ENCODE measurements around the gene FASTK. TPM values are rescaled to one million over a fixed set of nuclear protein-coding genes. Genes with fewer than 3 reads are reported as not detected.

FASTK gene
- total RNA-seq, 1 donor from 2014 or later: 81.9 TPM

DNA sequence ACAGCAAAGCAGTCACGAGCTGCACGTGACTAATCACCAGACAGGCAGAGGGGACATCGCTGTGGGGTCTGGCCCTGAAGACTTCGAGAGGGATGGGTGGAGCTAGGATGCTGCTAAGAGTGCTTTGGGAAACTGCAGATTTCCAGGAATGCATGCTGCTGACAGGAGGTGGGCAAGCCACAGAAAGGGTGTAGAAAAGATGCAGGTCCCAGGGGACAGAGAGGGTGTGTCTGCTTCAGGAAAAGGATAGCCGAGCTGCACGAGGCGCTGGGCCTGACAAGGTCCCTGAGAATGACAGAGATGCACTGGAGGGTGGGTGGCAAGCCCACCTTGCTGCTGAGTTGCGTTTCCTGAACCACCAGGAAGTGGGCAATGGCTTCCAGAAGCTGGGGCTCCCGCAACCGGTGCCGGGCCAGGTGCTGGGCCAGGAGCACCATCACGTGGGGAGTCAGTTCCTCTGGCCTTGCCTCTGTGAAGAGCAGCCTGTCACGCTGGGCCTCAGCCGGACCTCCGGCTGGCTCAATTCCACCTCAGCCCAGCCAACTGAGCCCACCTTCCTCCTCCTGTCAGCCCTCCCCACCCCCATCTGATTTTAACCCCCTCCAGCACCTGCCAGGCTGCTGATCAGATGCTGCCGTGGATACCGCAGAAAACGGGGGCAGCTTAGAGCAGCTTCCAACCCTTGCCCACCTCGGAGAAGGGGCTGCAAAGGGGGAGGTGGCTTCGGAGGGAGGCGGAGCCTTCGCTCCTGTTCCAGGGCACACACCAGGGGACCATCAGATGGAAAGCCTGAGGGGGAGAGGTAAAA is 2.2 kb downstream of the FASTK start:
- Mint-ChIP-seq H3K9me3 (ENCODE audit: low read depth) (no peaks in the 10 kb centered on the region), H3K4me3 (ENCODE audit: low read depth) (peak overlapping the region; percentile 85), H3K27me3 (no peaks in the 10 kb centered on the region), H3K27ac (peak overlapping the region; percentile 29), H3K4me1 (ENCODE audit: low read depth) (peaks cover 12% of the 10 kb centered on the region), H3K36me3 (ENCODE audit: insufficient read depth) (peaks cover 8% of the 10 kb centered on the region)
- DNase-seq (ENCODE audit: low spot score, unreplicated experiment): no peak
- TF ChIP-seq CTCF (IDR thresholded peaks at IDR 0.05; ENCODE audit: unreplicated experiment): no peak

DNA sequence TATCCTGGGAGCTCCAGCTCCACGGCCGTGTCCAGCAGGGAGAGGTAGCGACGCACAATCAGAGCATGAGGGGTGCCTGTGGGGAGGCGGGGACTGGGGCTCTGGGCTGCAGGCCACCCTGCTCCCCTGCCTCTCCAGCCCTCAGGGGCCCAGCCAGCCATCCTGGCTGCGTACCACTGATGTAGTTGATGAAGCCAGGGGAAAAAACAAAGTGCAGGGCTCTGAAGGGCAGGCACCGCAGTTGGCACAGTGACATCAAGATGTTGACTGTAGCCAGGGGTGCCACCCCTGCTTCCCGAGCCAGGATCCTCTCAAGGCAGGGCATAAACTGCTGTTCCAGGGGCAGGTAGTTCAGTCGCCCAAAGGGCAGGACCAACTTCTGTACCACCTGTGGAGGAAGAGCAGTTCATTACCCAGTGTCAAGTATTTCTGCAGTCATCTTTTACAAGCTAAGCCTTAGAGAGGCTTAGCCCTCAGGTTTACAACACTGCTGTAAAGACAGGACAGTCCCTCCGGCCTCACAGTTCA is 2.8 kb downstream of the FASTK start:
- Mint-ChIP-seq H3K9me3 (ENCODE audit: low read depth) (no peaks in the 10 kb centered on the region), H3K27ac (no peak overlapping the region), H3K27me3 (no peaks in the 10 kb centered on the region), H3K4me1 (ENCODE audit: low read depth) (peaks cover 10% of the 10 kb centered on the region), H3K36me3 (ENCODE audit: insufficient read depth) (peaks cover 8% of the 10 kb centered on the region), H3K4me3 (ENCODE audit: low read depth) (peak overlapping the region; percentile 49)
- DNase-seq (ENCODE audit: low spot score, unreplicated experiment): no peak
- no peak for TF ChIP-seq CTCF (IDR thresholded peaks at IDR 0.05; ENCODE audit: unreplicated experiment)

- no peak overlapping the region for H3K27ac Mint-ChIP-seq
- no peak for DNase-seq (ENCODE audit: low spot score, unreplicated experiment)
- peaks cover 9% of the 10 kb centered on the region for H3K36me3 Mint-ChIP-seq (ENCODE audit: insufficient read depth)
- no peaks in the 10 kb centered on the region for H3K9me3 Mint-ChIP-seq (ENCODE audit: low read depth)
- H3K27me3 Mint-ChIP-seq: no peaks in the 10 kb centered on the region
- no peak overlapping the region for H3K4me3 Mint-ChIP-seq (ENCODE audit: low read depth)
- peak; percentile 39 for TF ChIP-seq CTCF (IDR thresholded peaks at IDR 0.05; ENCODE audit: unreplicated experiment)
- H3K4me1 Mint-ChIP-seq (ENCODE audit: low read depth): peaks cover 7% of the 10 kb centered on the region
Observed at GRCh38 chr7:151076863-151077704, 3.5 kb downstream of the FASTK start.

GRCh38 chr7:151075978-151076426 is 4.6 kb downstream of the FASTK start:
- TF ChIP-seq CTCF (IDR thresholded peaks at IDR 0.05; ENCODE audit: unreplicated experiment): no peak
- DNase-seq (ENCODE audit: low spot score, unreplicated experiment): no peak
- Mint-ChIP-seq H3K36me3 (ENCODE audit: insufficient read depth) (peaks cover 11% of the 10 kb centered on the region), H3K9me3 (ENCODE audit: low read depth) (no peaks in the 10 kb centered on the region), H3K4me3 (ENCODE audit: low read depth) (no peak overlapping the region), H3K27me3 (no peaks in the 10 kb centered on the region), H3K27ac (no peak overlapping the region), H3K4me1 (ENCODE audit: low read depth) (peaks cover 5% of the 10 kb centered on the region)

- Mint-ChIP-seq H3K27ac (no peak overlapping the region), H3K4me1 (ENCODE audit: low read depth) (peaks cover 5% of the 10 kb centered on the region), H3K27me3 (no peaks in the 10 kb centered on the region), H3K9me3 (ENCODE audit: low read depth) (no peaks in the 10 kb centered on the region), H3K4me3 (ENCODE audit: low read depth) (no peak overlapping the region), H3K36me3 (ENCODE audit: insufficient read depth) (peaks cover 11% of the 10 kb centered on the region)
- TF ChIP-seq CTCF (IDR thresholded peaks at IDR 0.05; ENCODE audit: unreplicated experiment): no peak
- no peak for DNase-seq (ENCODE audit: low spot score, unreplicated experiment)
Observed at GRCh38 chr7:151075662-151075971, 5.0 kb downstream of the FASTK start.
